HepG2 (cell line): Measurements from ENCODE around the gene CAPG. TPM values are rescaled to one million over a fixed set of nuclear protein-coding genes. Genes with fewer than 3 reads are reported as not detected.

Experiments used
- ARNT ChIP-seq: fragments of 450-650 bp; IDR thresholded peaks from 2 replicates; pipeline ENCODE4 v1.6.1; 2017
- CENPX ChIP-seq: sonication (generic); formaldehyde crosslinking; IDR thresholded peaks from 2 replicates; pipeline ENCODE4 v1.9.0; 2021; ENCODE audit warnings: mild to moderate bottlenecking, missing genetic modification reagents, moderate library complexity
- DMAP1 ChIP-seq: IDR thresholded peaks from 2 replicates; pipeline ENCODE4 v1.6.1; 2016
- FIP1L1 ChIP-seq: fragments of 200-400 bp; formaldehyde crosslinking; IDR thresholded peaks from 2 replicates; pipeline ENCODE4 v1.6.1; 2018; ENCODE audit warnings: low read depth, mild to moderate bottlenecking, low read length, moderate library complexity, borderline replicate concordance; ENCODE audit not compliant: insufficient read depth
- FOSL2 ChIP-seq: sonication (generic); formaldehyde crosslinking; IDR thresholded peaks from 2 replicates; pipeline ENCODE4 v1.4.0; 2020; ENCODE audit warnings: missing genetic modification reagents
- FOXJ3 ChIP-seq: sonication (generic); formaldehyde crosslinking; IDR thresholded peaks from 2 replicates; pipeline ENCODE4 v1.4.0; 2020; ENCODE audit warnings: missing genetic modification reagents, mild to moderate bottlenecking, borderline replicate concordance
- FOXO1 ChIP-seq: sonication (generic); formaldehyde crosslinking; IDR thresholded peaks from 2 replicates; pipeline ENCODE4 v1.4.0; 2020; ENCODE audit warnings: missing genetic modification reagents
- HHEX ChIP-seq: IDR thresholded peaks from 2 replicates; pipeline ENCODE4 v1.6.1; 2016; ENCODE audit warnings: control low read depth
- MAFK ChIP-seq, 2 experiments: IDR thresholded peaks in 1 of 2; conservative IDR thresholded peaks in 1 of 2; 2 replicates each; pipeline ENCODE4 v1.6.1; 2011; ENCODE audit warnings: improper control_type of control experiment in 2 of 2, low read length in 2 of 2
- MIER2 ChIP-seq: IDR thresholded peaks from 2 replicates; pipeline ENCODE4 v1.6.1; 2016; ENCODE audit warnings: missing biosample characterization, missing genetic modification reagents
- NFE2 ChIP-seq: sonication (generic); formaldehyde crosslinking; IDR thresholded peaks from 2 replicates; pipeline ENCODE4 v1.4.0; 2020; ENCODE audit warnings: missing genetic modification reagents
- NFE2L1 ChIP-seq: sonication (generic); formaldehyde crosslinking; IDR thresholded peaks from 2 replicates; pipeline ENCODE4 v1.4.0; 2020; ENCODE audit warnings: missing genetic modification reagents, mild to moderate bottlenecking, borderline replicate concordance
- NONO ChIP-seq, 2 experiments: fragments of 450-650 bp in 1 of 2; sonication (generic) in 1 of 2; formaldehyde crosslinking in 1 of 2; IDR thresholded peaks in 1 of 2; conservative IDR thresholded peaks in 1 of 2; 2 replicates each; pipeline versions ENCODE4 v1.6.1 to v1.8.0; 2017 to 2022; ENCODE audit warnings: mild to moderate bottlenecking in 1 of 2, missing genetic modification reagents in 1 of 2, moderate library complexity in 1 of 2
- TEAD3 ChIP-seq: optimal IDR thresholded peaks from 2 replicates; pipeline ENCODE3; 2016; ENCODE audit warnings: borderline replicate concordance
- ZBTB7B ChIP-seq: sonication (generic); formaldehyde crosslinking; IDR thresholded peaks from 2 replicates; pipeline ENCODE4 v1.4.0; 2020; ENCODE audit warnings: missing genetic modification reagents
- ZFX ChIP-seq: sonication (generic); formaldehyde crosslinking; IDR thresholded peaks from 2 replicates; pipeline ENCODE4 v1.4.0; 2020; ENCODE audit warnings: mild to moderate bottlenecking, low read depth, missing genetic modification reagents, moderate library complexity
- ZNF33B ChIP-seq: sonication (generic); formaldehyde crosslinking; IDR thresholded peaks from 2 replicates; pipeline ENCODE4 v1.5.1; 2020; ENCODE audit warnings: mild to moderate bottlenecking, missing genetic modification reagents
- ZNF781 ChIP-seq: sonication (generic); formaldehyde crosslinking; IDR thresholded peaks from 2 replicates; pipeline ENCODE4 v1.5.1; 2020; ENCODE audit warnings: borderline replicate concordance, mild to moderate bottlenecking, missing genetic modification reagents; ENCODE audit errors: not compliant biosample characterization
- ZNF790 ChIP-seq: sonication (generic); formaldehyde crosslinking; IDR thresholded peaks from 2 replicates; pipeline ENCODE4 v1.8.0; 2022; ENCODE audit warnings: missing genetic modification reagents, mild to moderate bottlenecking, borderline replicate concordance
- polyA plus RNA-seq, 8 experiments: library from polyadenylated mRNA; depleted of rRNA in 3 of 8; stranded (reverse) in 7 of 8; unstranded in 1 of 8; fragments of >200 nt; fragmentation: Illumina TruSeq in 4 of 8; extraction: Trizol in 4 of 8; gene quantifications; 2 replicates each; pipeline versions ENCODE4 v1.2.1 to v1.2.3, GENCODE V29; 2011 to 2016; ENCODE audit warnings: low read depth in 4 of 8, missing spikeins in 1 of 8, mixed read lengths in 1 of 8; ENCODE audit not compliant: insufficient read depth in 1 of 8
- total RNA-seq, 5 experiments: library from RNA; depleted of rRNA; stranded (reverse); fragments of >200 nt; fragmentation: Illumina TruSeq; extraction: Trizol; gene quantifications; 2 replicates each; pipeline ENCODE4 v1.2.3, GENCODE V29; 2016; ENCODE audit warnings: low read depth in 1 of 5
- TF ChIP-seq, protein P1 (sequence below): sonication (generic); formaldehyde crosslinking; IDR thresholded peaks from 2 replicates; pipeline ENCODE4 v1.4.0; 2020; ENCODE audit warnings: missing genetic modification reagents, borderline replicate concordance
- TF ChIP-seq, protein P2 (sequence below): sonication (generic); formaldehyde crosslinking; IDR thresholded peaks from 2 replicates; pipeline ENCODE4 v1.8.0; 2022; ENCODE audit warnings: missing genetic modification reagents, mild to moderate bottlenecking, moderate library complexity, borderline replicate concordance
- TF ChIP-seq, protein P3 (sequence below): IDR thresholded peaks from 2 replicates; pipeline ENCODE4 v1.6.1; 2016; ENCODE audit warnings: control low read depth

The CAPG gene
- total and polyA plus RNA-seq, 2 of the 13 experiments (the other 11 are each of a cell fraction or from before 2014, with no cell fraction given): 12.7 to 18.2 TPM

DNA sequence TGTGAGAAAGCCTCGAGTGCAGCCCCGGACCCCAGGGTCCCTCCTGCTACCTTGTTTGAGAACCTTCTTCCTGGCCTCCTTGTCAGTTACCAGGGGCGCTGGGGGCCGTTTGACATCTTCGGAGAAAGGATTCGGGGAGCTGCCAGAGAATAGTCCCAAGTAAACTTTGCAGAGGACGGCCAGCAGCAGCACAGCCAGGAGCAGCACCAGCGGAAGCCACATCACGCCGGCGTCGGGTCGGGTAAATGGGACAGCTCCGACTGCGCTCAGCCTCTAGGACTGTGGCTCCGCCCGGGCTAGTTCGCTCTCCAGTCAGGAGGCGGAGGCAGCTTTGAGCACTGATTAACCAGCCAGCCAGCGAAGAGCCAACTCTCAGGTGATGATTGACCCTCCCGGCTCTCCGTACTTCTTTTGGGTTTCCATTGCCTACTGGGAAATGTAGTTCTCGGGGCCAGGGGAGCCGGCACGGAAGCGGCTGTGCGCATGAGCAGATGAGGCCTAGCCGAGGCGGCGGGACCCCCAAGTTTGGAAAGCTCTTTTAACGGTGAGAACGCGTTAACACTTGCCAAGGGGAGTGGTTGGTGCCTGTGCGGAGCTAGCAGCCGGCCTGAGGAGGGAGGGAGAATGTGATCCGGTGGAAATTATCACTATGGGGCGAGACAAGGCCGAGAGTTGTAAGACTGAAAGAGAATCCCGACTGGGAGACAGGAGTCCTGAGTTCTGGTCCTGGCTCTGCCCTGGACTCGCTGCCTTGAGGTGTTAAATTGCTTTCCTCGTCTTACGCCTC, 55.7 kb downstream of the CAPG start, which contains the start of the genes ELMOD3 and RETSAT (continued):
- TF ChIP-seq DMAP1 (CRISPR knock-in tag) (peak; percentile 73), ARNT (no peak), ZBTB7B (CRISPR knock-in tag) (peak; percentile 95), FOSL2 (CRISPR knock-in tag) (peak; percentile 36), ZNF33B (CRISPR knock-in tag) (peak; percentile 80; the same call in 1 of the 2 replicates), FOXJ3 (CRISPR knock-in tag) (peak; percentile 78), ZNF781 (peak; percentile 30), FOXO1 (CRISPR knock-in tag) (peak; percentile 8; the same call in 1 of the 2 replicates), ZNF790 (CRISPR knock-in tag) (peak; percentile 99), NFE2L1 (no peak; the same call in 1 of the 2 replicates), FIP1L1 (0 out of 2 replicates have a peak, but pooled peaks have one; percentile 9), CENPX (CRISPR knock-in tag) (no peak), MIER2 (peak; percentile 83), MAFK (conservative IDR thresholded peaks at IDR 0.05 in 1 of 2, IDR thresholded peaks at IDR 0.05 in 1 of 2; ENCODE audit: low read length in 2 of 2) (no peak), NFE2 (no peak), HHEX (CRISPR knock-in tag) (peak; percentile 64; the same call in 1 of the 2 replicates), TEAD3 (CRISPR knock-in tag) (no peak), ZFX (peak; percentile 99), NONO (IDR thresholded peaks at IDR 0.05) (no peak), NONO (CRISPR knock-in tag; conservative IDR thresholded peaks at IDR 0.05) (peak; percentile 90)
- TF ChIP-seq, protein P1, sequence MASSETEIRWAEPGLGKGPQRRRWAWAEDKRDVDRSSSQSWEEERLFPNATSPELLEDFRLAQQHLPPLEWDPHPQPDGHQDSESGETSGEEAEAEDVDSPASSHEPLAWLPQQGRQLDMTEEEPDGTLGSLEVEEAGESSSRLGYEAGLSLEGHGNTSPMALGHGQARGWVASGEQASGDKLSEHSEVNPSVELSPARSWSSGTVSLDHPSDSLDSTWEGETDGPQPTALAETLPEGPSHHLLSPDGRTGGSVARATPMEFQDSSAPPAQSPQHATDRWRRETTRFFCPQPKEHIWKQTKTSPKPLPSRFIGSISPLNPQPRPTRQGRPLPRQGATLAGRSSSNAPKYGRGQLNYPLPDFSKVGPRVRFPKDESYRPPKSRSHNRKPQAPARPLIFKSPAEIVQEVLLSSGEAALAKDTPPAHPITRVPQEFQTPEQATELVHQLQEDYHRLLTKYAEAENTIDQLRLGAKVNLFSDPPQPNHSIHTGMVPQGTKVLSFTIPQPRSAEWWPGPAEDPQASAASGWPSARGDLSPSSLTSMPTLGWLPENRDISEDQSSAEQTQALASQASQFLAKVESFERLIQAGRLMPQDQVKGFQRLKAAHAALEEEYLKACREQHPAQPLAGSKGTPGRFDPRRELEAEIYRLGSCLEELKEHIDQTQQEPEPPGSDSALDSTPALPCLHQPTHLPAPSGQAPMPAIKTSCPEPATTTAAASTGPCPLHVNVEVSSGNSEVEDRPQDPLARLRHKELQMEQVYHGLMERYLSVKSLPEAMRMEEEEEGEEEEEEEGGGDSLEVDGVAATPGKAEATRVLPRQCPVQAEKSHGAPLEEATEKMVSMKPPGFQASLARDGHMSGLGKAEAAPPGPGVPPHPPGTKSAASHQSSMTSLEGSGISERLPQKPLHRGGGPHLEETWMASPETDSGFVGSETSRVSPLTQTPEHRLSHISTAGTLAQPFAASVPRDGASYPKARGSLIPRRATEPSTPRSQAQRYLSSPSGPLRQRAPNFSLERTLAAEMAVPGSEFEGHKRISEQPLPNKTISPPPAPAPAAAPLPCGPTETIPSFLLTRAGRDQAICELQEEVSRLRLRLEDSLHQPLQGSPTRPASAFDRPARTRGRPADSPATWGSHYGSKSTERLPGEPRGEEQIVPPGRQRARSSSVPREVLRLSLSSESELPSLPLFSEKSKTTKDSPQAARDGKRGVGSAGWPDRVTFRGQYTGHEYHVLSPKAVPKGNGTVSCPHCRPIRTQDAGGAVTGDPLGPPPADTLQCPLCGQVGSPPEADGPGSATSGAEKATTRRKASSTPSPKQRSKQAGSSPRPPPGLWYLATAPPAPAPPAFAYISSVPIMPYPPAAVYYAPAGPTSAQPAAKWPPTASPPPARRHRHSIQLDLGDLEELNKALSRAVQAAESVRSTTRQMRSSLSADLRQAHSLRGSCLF (CRISPR knock-in tag): peak; percentile 80; the same call in 1 of the 2 replicates
- TF ChIP-seq, protein P2, sequence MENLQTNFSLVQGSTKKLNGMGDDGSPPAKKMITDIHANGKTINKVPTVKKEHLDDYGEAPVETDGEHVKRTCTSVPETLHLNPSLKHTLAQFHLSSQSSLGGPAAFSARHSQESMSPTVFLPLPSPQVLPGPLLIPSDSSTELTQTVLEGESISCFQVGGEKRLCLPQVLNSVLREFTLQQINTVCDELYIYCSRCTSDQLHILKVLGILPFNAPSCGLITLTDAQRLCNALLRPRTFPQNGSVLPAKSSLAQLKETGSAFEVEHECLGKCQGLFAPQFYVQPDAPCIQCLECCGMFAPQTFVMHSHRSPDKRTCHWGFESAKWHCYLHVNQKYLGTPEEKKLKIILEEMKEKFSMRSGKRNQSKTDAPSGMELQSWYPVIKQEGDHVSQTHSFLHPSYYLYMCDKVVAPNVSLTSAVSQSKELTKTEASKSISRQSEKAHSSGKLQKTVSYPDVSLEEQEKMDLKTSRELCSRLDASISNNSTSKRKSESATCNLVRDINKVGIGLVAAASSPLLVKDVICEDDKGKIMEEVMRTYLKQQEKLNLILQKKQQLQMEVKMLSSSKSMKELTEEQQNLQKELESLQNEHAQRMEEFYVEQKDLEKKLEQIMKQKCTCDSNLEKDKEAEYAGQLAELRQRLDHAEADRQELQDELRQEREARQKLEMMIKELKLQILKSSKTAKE (CRISPR knock-in tag): peak; percentile 37; the same call in 1 of the 2 replicates
- TF ChIP-seq, protein P3, sequence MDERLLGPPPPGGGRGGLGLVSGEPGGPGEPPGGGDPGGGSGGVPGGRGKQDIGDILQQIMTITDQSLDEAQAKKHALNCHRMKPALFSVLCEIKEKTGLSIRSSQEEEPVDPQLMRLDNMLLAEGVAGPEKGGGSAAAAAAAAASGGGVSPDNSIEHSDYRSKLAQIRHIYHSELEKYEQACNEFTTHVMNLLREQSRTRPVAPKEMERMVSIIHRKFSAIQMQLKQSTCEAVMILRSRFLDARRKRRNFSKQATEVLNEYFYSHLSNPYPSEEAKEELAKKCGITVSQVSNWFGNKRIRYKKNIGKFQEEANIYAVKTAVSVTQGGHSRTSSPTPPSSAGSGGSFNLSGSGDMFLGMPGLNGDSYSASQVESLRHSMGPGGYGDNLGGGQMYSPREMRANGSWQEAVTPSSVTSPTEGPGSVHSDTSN: no peak
